GM18499 (cell line): ENCODE data around the gene ABCD3.
"Not testable (repeated sequence)": the region's sequence is repeated elsewhere in the genome, so short reads cannot be mapped to it uniquely, and the experiment has no call there.

ENCODE experiments used
- ATAC-seq: cut with Tn5 transposase; IDR thresholded peaks from one replicate; pipeline ENCODE4 v1.9.1; 2021; ENCODE audit warnings: moderate number of reproducible peaks; ENCODE audit not compliant: insufficient read depth, unreplicated experiment

The ABCD3 gene

DNA sequence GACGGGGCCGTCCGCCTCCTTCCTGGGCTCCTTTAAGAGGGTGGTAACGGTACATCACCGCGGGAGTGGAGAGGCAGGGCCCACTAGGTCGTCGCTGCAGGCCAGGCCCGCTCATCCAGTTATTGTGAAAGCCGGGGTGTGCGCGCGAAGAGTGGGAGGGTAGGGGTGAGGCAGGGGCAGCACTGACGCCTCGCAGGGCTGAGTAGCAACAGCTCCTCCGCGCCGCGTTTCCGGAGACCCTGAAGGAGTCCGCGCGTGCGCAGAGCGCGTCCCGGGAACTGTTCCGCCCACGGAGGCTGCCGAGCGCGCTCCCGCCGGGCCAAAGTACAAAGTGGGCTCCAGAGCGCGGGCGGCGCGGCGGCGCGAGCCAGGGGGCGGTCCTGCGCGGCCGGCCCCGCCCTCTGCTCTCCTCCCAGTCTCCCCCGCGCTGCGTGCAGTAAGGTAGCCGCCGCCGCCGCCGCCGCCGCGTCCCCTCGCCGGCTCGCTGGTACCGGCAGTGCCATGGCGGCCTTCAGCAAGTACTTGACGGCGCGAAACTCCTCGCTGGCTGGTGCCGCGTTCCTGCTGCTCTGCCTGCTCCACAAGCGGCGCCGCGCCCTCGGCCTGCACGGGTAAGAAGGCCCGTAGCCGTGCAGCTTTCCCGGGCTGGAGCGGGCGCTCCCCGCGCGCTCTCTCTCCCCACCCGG lies at the start of gene ABCD3:
Gene ABCD3, plus strand, starts transcription at position 412 of the 686 bp plus-strand sequence. Its CDS starts 90 bp downstream, at position 502.
- ATAC-seq: peak; percentile 85

DNA sequence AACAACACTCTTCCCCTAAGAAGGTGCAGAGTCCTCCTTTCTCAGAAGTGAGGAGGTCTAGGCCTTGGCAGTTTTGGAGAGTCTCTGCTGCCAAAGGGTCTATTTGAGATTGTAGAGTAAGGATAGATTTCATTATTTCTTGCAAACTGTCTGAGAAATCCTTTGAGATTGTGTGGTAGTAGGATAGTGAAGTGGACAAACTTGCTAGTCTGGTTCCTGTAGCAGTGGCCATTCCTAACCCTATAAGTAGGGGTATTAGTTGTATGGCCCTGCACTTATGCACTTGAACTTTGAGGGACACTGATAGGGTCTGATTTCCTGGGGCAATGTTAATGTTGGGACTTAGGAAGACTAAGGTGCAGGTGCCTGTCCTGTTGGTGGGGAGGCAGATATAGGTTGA lies 45.4 kb upstream of the ABCD3 start:
- ATAC-seq: not testable (repeated sequence)

- not testable (repeated sequence) for ATAC-seq
These were observed 44.9 kb upstream of the ABCD3 start for GRCh38 chr1:94373311-94373710.

DNA sequence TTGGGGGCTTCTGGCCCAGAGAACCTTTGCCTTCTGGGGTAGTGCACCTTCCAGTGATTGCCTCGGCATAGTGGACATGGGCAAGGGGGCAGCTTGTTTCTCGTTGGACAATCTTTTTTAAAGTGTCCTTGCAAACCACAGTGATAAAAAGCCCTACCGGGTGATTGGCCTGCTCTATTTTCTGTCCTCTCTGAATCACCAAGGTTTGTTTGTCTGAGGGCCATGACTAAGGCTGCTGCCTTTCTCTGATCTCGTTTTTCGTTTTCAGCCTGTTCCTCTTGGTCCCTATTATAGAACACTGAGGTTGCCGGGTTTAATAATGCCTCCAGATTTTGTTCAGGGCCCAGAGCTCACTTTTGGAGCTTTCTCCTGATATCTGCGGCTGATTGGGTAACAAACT lies 42.5 kb upstream of the ABCD3 start:
- not testable (repeated sequence) for ATAC-seq

DNA sequence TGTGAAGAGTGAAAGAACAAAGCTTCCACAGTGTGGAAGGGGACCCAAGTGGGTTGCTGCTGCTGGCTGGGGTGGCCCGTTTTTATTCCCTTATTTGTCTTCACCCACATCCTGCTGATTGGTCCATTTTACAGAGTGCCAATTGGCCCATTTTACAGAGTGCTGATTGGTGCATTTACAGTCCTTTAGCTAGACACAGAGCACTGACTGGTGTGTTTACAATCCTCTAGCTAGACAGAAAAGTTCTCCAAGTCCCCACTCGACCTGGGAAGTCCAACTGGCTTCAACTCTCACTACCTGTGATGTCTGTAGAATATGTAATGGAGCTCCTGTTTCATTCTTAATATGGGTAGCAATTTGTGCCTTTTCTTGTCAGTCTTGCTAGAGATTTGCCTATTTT lies 39.7 kb upstream of the ABCD3 start:
- ATAC-seq: not testable (repeated sequence)

- no peak for ATAC-seq
These were observed 38.6 kb upstream of the ABCD3 start for GRCh38 chr1:94379615-94380014.

- no peak for ATAC-seq
These were observed 36.0 kb upstream of the ABCD3 start for GRCh38 chr1:94382201-94382600.

DNA sequence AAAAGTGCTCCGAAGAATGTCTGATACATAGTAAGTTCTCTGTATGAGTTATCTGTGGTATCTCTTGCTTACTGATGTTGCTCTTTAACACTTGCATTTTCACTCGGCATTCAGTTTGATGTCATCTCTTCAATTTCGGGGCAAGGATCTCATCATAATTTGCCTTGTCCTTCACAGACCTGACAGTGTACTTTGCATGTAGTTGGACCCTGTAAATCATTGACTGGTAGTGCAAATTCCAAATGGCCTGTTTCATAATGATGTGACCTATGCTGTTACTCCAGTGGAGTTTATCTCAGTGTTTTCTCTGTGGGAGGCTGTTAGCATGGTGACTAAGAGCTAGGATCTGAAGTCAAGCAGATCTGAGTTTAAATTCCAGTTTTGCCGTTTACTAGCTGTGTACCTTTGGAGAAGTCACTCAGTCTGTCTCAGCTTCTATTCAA lies 34.2 kb upstream of the ABCD3 start:
- ATAC-seq: no peak

GRCh38 chr1:94384485-94385265 lies 33.5 kb upstream of the ABCD3 start:
- ATAC-seq: no peak

- ATAC-seq: no peak
These were observed 32.8 kb upstream of the ABCD3 start for GRCh38 chr1:94385308-94385929.

GRCh38 chr1:94389298-94389697 lies 28.9 kb upstream of the ABCD3 start:
- no peak for ATAC-seq

DNA sequence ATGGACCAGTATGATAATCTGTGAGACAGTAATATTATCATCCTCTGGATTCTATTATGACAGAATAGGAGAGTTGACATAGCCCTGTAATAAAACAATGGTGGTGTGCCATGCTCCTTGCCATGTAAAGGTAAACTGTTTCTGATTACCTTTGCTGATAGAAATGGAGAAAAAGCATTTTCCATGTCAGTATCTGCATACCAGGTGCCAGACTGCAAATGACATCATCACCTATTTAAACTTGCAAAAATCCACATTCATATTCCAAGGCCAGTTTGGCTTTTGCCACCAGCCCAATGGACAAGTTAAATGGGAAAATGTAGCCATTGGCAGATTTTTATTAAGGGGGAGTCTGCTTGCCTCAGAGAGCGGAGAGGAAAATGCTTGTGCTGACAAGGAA lies 23.9 kb upstream of the ABCD3 start:
- no peak for ATAC-seq

DNA sequence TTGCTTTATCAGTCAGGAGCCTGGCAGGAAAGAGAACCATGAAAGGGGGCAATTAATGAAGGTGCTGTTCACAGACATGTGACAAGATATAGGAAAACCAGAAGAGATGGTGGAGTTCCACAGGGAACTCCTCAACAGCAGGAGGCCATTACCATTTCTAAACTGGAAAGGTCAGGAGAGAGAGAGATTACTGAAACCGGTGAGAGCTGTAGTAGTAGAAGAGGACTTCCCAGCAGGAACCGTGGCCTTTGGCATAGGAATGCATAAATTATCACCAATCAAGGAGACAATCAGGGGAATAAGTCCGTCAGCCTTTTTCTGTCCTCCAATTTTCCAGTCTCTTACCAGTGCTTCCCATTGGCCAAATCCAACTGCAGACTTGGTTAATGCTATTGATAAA lies 23.0 kb upstream of the ABCD3 start:
- no peak for ATAC-seq

GRCh38 chr1:94395748-94396309 lies 22.4 kb upstream of the ABCD3 start:
- no peak for ATAC-seq

- ATAC-seq: no peak
These were observed 21.7 kb upstream of the ABCD3 start for GRCh38 chr1:94396356-94397010.

DNA sequence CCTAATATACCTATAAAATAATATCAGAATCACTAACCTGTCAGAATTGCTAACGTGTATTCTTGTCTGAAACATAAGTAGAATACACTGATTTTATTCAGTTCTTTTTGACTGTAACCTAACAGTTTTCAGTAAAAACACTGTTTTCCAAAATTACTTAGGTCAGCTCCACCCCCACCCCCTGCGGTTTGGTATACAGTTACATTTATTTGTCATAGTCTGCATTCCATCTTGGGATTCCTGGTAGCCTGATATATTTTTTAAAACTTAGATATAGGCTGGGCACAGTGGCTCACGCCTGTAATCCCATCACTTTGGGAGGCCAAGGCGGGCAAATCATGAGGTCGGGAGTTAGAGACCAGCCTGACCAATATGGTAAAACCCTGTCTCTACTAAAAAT lies 19.8 kb upstream of the ABCD3 start:
- ATAC-seq: no peak

- no peak for ATAC-seq
These were observed 18.7 kb upstream of the ABCD3 start for GRCh38 chr1:94399453-94399852.

DNA sequence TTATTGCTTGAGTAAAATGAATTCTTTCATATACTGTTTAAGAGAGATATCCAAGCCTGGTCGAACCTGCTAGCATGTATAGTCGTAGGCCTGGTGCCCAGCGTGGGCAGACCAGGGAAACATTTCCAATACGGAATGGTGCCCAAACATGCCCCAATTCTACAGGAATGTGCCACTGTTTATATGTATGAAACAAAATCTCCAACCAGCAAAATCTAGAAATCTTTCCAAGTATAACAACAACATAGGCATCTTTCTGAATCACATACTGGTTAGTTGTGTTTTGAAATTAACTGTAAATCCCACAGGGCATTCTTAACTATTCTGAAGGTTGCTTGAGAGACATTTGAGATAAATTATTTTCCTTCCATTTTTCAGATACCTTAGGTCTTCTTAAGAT lies 17.0 kb upstream of the ABCD3 start:
- no peak for ATAC-seq

- ATAC-seq: no peak
These were observed 11.7 kb upstream of the ABCD3 start for GRCh38 chr1:94406446-94406845.

DNA sequence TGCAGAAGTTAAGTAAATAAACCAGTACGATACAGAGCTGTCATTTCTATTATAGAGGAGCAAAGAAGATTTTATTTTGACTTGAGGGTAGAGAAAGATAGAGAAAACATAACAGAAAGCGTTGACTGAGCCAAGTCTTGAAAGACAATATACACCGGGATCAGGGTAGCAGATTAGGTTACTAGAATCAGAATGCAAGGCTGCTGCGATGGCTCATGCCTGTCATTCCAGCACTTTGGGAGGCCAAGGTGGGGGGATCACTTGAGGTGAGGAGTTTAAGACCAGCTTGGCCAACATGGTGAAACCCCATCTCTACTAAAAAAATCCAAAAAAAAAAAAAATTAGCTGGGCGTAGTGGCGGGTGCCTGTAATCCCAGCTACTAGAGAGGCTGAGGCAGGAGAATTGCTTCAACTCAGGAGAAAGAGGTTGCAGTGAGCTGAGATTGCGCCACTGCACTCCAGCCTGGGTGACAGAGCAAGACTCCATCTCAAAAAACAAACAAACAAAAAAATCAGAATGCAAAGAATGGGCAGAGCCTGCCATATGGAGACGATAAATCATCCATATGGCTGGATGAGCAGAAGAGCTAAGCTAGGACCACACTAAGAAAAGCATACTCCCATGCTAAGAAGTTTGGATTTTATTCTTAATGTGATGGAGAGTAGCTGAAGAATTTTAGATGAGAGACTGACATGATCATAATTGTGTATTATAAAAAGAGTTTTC lies 9.9 kb upstream of the ABCD3 start:
- no peak for ATAC-seq
